HEK293 (cell line): Measurements from ENCODE around the gene FAM120B.

Source experiments
- YY1 ChIP-seq: fragments of 450-650 bp; formaldehyde crosslinking; IDR thresholded peaks from 2 replicates; pipeline ENCODE4 v1.5.1; 2018; ENCODE audit warnings: missing biosample characterization, missing genetic modification characterization
- ZNF274 ChIP-seq, 2 experiments: fragments of 200-500 bp in 1 of 2; fragments of 450-650 bp in 1 of 2; sonication (Bioruptor generic) in 1 of 2; formaldehyde crosslinking in 1 of 2; IDR thresholded peaks; 2 replicates each; pipeline versions ENCODE4 v1.5.1 to v1.6.1; 2014 to 2016; ENCODE audit warnings: borderline replicate concordance in 1 of 2, inconsistent platforms in 1 of 2, low read length in 1 of 2, missing biosample characterization in 1 of 2, missing genetic modification characterization in 1 of 2
- ZNF433 ChIP-seq: fragments of 450-650 bp; formaldehyde crosslinking; IDR thresholded peaks from 2 replicates; pipeline ENCODE4 v1.5.1; 2016; ENCODE audit warnings: missing biosample characterization, missing genetic modification characterization, low read depth
- TF ChIP-seq, protein P1 (sequence below): fragments of 450-650 bp; formaldehyde crosslinking; conservative IDR thresholded peaks from 2 replicates; pipeline ENCODE4 v1.5.1; 2016; ENCODE audit warnings: low read depth, missing biosample characterization, missing genetic modification characterization
- TF ChIP-seq, protein P2 (sequence below): IDR thresholded peaks from 2 replicates; pipeline ENCODE4 v1.6.1; 2011; ENCODE audit warnings: mild to moderate bottlenecking, low read depth, low read length, borderline replicate concordance
- TF ChIP-seq, protein P3 (sequence below): fragments of 450-650 bp; formaldehyde crosslinking; IDR thresholded peaks from 2 replicates; pipeline ENCODE4 v1.5.1; 2016; ENCODE audit warnings: missing biosample characterization, missing genetic modification characterization

DNA sequence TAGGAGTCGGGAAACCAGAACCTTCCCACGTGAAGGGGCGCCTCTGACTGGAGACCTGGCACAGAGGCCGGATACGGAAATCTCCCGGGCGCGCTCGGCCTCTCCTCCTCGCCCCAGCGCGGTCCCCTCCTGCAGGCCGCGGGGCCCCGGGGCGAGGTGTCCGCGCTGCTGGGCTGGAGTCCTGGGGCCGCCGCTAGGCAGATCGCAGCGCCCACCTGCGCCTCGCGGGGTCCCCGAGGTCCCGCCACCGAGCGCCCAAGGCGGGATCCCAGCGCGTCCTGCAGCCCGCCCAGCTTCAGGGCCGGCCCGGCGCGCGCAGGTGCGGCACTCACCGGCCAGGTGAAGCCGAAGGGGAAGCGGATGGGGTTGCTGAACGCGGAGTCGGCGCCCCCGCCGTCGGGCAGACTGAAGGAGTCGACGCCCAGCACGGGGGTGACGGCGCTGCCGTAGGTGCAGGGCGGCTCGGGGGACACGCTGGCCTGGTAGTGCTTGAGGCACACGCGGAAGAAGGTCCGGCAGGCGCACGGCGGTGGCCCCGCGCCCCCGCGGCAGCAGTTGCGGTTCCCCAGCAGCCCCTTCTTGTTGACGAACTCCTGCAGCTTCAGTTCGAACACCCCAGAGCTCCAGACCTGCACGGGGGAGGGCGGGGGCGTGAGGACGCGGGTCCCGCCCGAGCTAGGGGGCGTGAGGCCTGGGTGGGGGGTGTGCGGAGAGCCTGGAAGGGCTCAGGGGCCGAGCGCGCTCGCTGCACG, 17.2 kb upstream of the FAM120B start:
- no peak for TF ChIP-seq YY1 (tag by site-specific recombination)
- TF ChIP-seq, protein P1, sequence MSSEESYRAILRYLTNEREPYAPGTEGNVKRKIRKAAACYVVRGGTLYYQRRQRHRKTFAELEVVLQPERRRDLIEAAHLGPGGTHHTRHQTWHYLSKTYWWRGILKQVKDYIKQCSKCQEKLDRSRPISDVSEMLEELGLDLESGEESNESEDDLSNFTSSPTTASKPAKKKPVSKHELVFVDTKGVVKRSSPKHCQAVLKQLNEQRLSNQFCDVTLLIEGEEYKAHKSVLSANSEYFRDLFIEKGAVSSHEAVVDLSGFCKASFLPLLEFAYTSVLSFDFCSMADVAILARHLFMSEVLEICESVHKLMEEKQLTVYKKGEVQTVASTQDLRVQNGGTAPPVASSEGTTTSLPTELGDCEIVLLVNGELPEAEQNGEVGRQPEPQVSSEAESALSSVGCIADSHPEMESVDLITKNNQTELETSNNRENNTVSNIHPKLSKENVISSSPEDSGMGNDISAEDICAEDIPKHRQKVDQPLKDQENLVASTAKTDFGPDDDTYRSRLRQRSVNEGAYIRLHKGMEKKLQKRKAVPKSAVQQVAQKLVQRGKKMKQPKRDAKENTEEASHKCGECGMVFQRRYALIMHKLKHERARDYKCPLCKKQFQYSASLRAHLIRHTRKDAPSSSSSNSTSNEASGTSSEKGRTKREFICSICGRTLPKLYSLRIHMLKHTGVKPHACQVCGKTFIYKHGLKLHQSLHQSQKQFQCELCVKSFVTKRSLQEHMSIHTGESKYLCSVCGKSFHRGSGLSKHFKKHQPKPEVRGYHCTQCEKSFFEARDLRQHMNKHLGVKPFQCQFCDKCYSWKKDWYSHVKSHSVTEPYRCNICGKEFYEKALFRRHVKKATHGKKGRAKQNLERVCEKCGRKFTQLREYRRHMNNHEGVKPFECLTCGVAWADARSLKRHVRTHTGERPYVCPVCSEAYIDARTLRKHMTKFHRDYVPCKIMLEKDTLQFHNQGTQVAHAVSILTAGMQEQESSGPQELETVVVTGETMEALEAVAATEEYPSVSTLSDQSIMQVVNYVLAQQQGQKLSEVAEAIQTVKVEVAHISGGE, result no peak
- TF ChIP-seq, protein P2, sequence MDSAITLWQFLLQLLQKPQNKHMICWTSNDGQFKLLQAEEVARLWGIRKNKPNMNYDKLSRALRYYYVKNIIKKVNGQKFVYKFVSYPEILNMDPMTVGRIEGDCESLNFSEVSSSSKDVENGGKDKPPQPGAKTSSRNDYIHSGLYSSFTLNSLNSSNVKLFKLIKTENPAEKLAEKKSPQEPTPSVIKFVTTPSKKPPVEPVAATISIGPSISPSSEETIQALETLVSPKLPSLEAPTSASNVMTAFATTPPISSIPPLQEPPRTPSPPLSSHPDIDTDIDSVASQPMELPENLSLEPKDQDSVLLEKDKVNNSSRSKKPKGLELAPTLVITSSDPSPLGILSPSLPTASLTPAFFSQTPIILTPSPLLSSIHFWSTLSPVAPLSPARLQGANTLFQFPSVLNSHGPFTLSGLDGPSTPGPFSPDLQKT, result no peak
- TF ChIP-seq, protein P3, sequence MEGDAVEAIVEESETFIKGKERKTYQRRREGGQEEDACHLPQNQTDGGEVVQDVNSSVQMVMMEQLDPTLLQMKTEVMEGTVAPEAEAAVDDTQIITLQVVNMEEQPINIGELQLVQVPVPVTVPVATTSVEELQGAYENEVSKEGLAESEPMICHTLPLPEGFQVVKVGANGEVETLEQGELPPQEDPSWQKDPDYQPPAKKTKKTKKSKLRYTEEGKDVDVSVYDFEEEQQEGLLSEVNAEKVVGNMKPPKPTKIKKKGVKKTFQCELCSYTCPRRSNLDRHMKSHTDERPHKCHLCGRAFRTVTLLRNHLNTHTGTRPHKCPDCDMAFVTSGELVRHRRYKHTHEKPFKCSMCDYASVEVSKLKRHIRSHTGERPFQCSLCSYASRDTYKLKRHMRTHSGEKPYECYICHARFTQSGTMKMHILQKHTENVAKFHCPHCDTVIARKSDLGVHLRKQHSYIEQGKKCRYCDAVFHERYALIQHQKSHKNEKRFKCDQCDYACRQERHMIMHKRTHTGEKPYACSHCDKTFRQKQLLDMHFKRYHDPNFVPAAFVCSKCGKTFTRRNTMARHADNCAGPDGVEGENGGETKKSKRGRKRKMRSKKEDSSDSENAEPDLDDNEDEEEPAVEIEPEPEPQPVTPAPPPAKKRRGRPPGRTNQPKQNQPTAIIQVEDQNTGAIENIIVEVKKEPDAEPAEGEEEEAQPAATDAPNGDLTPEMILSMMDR, result no peak
- TF ChIP-seq ZNF274 (IDR thresholded peaks at IDR 0.05; ENCODE audit: low read length), result no peak
- TF ChIP-seq ZNF274 (tag by site-specific recombination; IDR thresholded peaks at IDR 0.05; ENCODE audit: borderline replicate concordance), result no peak
- TF ChIP-seq ZNF433, result no peak
